Fibroblast of skin of back (primary cell): Measurements from ENCODE around the gene CYP26B1.

Source experiments
- DNase-seq: peaks from one replicate; pipeline ENCODE4 v3.0.0-alpha.2; 2013

CYP26B1 gene

GRCh38 chr2:72080286-72081145, 67.1 kb downstream of the CYP26B1 start:
- DNase-seq: no peak
